Endothelial cell of umbilical vein (primary cell): ENCODE measurements around the gene GLYATL3.

Experiments
- POLR2A ChIP-seq: IDR thresholded peaks from 2 replicates; pipeline ENCODE4 v1.6.1; 2012; ENCODE audit warnings: low read depth, mild to moderate bottlenecking, control low read depth, low read length
- TF ChIP-seq, protein P1 (sequence below), 2 donors: IDR thresholded peaks; 1 replicate in 1 of 2; 2 replicates in 1 of 2; pipeline ENCODE4 v1.5.1; 2011; ENCODE audit warnings: low read length in 2 of 2, mild to moderate bottlenecking in 2 of 2, moderate library complexity in 2 of 2, control low read depth in 1 of 2, inconsistent platforms in 1 of 2, low read depth in 1 of 2; ENCODE audit not compliant: insufficient read depth in 1 of 2; ENCODE audit errors: extremely low read depth in 1 of 2

DNA sequence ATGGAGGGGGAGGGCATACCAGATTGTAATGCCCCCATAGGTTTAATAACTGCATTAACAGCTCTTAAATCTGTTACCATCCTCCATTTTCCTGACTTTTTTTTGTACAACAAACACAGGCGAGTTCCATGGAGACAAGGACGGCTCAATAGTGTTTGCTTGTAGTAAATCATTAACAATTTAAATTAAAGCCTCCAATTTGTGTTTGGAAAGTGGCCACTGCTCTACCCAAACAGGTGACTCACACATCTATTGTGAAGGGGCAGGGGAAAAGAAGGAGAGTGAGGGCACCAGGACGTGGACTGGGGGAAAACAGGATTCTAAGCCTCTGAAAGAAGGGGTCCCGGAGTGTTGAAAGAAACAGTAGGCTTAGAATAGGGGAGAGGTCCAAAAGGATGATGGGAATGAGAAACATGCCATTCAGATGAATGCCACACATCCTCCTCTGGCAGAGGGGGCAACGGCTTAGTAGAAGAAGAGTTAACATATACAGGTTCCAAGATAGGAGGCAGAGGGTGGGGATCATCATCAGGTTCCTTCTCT, 6.9 kb downstream of the GLYATL3 start:
- TF ChIP-seq, protein P1, sequence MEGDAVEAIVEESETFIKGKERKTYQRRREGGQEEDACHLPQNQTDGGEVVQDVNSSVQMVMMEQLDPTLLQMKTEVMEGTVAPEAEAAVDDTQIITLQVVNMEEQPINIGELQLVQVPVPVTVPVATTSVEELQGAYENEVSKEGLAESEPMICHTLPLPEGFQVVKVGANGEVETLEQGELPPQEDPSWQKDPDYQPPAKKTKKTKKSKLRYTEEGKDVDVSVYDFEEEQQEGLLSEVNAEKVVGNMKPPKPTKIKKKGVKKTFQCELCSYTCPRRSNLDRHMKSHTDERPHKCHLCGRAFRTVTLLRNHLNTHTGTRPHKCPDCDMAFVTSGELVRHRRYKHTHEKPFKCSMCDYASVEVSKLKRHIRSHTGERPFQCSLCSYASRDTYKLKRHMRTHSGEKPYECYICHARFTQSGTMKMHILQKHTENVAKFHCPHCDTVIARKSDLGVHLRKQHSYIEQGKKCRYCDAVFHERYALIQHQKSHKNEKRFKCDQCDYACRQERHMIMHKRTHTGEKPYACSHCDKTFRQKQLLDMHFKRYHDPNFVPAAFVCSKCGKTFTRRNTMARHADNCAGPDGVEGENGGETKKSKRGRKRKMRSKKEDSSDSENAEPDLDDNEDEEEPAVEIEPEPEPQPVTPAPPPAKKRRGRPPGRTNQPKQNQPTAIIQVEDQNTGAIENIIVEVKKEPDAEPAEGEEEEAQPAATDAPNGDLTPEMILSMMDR (IDR thresholded peaks at IDR 0.05; ENCODE audit: extremely low read depth in 1 of 2, insufficient read depth in 1 of 2, low read depth in 1 of 2, low read length in 2 of 2), result no peak
- no peak for TF ChIP-seq POLR2A
